Astrocyte of the spinal cord (primary cell): ENCODE data around the gene EPS8L2.

ENCODE experiments used
- DNase-seq: peaks from one replicate; pipeline ENCODE4 v3.0.0; 2011; ENCODE audit warnings: low read depth, low spot score
- H3K4me3 ChIP-seq: 2 replicates; pipeline ENCODE4 v1.5.1; 2011; ENCODE audit warnings: low read depth, mild to moderate bottlenecking, low read length, moderate library complexity
- in situ Hi-C: cut with HindIII; loops from 2 replicates; pipeline ENCODE4 v1.10.0; 2017; ENCODE audit warnings: low sequenced_read_pairs
- TF ChIP-seq, protein P1 (sequence below): IDR thresholded peaks from 2 replicates; pipeline ENCODE4 v1.5.1; 2012; ENCODE audit warnings: low read depth, mild to moderate bottlenecking, low read length, inconsistent platforms

The EPS8L2 gene

GRCh38 chr11:746289-747157 is 40.5 kb downstream of the EPS8L2 start:
- peak; percentile 29 for DNase-seq
- TF ChIP-seq, protein P1, sequence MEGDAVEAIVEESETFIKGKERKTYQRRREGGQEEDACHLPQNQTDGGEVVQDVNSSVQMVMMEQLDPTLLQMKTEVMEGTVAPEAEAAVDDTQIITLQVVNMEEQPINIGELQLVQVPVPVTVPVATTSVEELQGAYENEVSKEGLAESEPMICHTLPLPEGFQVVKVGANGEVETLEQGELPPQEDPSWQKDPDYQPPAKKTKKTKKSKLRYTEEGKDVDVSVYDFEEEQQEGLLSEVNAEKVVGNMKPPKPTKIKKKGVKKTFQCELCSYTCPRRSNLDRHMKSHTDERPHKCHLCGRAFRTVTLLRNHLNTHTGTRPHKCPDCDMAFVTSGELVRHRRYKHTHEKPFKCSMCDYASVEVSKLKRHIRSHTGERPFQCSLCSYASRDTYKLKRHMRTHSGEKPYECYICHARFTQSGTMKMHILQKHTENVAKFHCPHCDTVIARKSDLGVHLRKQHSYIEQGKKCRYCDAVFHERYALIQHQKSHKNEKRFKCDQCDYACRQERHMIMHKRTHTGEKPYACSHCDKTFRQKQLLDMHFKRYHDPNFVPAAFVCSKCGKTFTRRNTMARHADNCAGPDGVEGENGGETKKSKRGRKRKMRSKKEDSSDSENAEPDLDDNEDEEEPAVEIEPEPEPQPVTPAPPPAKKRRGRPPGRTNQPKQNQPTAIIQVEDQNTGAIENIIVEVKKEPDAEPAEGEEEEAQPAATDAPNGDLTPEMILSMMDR: no peak
- peak overlapping the region; percentile 53 for H3K4me3 ChIP-seq
- in situ Hi-C loops: no loop called here

DNA sequence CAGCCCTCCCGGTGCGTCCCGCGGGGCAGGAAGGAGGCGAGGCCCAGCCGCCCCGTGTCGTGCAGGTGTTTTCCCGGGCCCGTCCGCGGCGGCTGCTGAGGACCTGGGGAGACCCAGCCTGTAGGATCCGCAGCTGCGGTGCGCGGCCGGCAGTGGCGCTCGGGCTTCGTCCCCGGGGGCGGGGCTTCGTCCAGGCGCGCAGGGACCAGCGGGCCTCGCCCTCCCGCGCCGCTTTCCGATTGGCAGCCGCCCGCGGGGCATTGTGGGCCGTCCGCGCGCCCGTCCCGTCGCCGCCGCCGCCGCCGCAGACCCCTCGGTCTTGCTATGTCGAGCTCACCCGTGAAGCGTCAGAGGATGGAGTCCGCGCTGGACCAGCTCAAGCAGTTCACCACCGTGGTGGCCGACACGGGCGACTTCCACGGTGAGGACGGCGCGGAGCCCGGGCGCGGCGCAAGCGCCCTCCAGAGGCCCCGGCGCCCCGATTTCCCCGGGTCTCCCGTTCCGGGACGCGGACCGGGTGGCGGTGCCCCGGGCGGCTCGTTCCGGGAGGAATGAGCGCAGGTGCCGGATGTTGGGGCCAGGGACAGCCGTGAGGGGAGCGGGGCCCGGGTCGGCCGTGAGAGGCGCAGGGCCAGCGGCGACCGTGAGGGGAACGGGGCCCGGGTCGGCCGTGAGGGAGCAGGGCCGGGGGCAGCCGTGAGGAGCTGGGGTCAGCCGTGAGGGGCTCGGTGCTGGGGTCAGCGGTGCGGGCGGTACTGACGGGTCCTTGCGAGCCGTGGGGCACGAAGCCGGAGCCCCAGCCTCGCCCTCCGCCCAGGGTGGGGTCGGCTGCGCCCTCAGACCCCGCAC is 41.4 kb downstream of the EPS8L2 start, which contains the start of gene TALDO1:
Gene TALDO1 (plus strand): TSS at position 307 of the 849 bp plus-strand sequence. CDS start 18 bp downstream, at position 325.
- peak; percentile 82 for DNase-seq
- in situ Hi-C loops: no loop called here
- peak within 1 kb of the TSS; percentile 60 for H3K4me3 ChIP-seq
- TF ChIP-seq, protein P1: peak; percentile 12

- TF ChIP-seq, protein P1: no peak
- H3K4me3 ChIP-seq: peak overlapping the region; percentile 60
- in situ Hi-C loops: no loop called here
- DNase-seq: no peak
Measured at GRCh38 chr11:748007-748359, 42.0 kb downstream of the EPS8L2 start.

DNA sequence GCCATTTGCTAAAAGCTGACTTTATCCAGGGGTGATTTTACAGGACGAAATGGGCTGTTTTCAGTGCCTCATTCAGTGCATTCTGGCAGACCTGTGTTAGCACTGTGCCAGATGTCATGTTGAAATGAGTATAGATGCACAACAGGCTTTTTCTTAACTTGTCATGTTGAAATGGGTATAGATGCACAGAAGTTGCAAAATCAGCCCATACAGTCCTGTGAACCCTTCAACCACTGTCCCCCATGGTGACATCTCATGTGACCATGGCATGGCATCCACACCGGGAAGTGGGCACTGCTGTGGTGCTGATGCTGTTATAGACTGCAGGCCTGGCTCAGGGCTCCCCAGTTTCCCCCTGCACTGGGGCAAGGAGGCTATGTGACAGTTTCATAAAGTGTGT is 43.7 kb downstream of the EPS8L2 start:
- in situ Hi-C loops: no loop called here
- TF ChIP-seq, protein P1: no peak
- no peak overlapping the region for H3K4me3 ChIP-seq
- no peak for DNase-seq

GRCh38 chr11:760236-760635 is 54.2 kb downstream of the EPS8L2 start:
- in situ Hi-C loops: no loop called here
- TF ChIP-seq, protein P1: no peak
- DNase-seq: no peak
- no peak overlapping the region for H3K4me3 ChIP-seq

GRCh38 chr11:761526-762108 is 55.6 kb downstream of the EPS8L2 start:
- TF ChIP-seq, protein P1: no peak
- in situ Hi-C loops: no loop called here
- no peak overlapping the region for H3K4me3 ChIP-seq
- DNase-seq: no peak
